ENCODE results near the gene PLXNA3. TPM values are rescaled to one million over a fixed set of nuclear protein-coding genes. Genes with fewer than 3 reads are reported as not detected.
"Not testable (repeated sequence)": the region's sequence is repeated elsewhere in the genome, so short reads cannot be mapped to it uniquely, and the experiment has no call there.

The PLXNA3 gene
- total and polyA plus RNA-seq, 7 donors: 1.7 to 6.5 (median 3.3) TPM

DNA sequence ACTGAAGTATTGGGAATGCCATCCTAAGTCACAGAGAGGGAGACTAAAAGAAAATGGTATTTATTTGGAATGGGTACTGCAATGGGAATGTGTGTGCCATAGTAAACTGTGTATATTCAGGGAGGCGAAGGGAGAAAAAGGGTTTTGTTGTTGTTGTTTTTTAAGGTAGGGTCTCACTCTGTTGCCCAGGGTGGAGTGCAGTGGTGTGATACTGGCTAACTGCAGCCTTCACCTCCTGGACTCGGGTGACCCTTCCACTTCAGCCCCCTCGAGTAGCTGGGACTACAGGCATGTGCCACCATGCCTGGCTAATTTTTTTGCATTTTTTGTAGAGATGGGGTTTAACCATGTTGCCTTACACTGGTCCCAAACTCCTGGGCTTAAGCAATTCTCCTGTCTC lies 36.6 kb downstream of the PLXNA3 start:
- intact Hi-C loops (cut with DNase I): no loop called here
- 74 to 90% (median 77%) methylated on average over 3 of the region's 3 CpGs for WGBS, 3 donors
- no peaks in the 10 kb centered on the region for H3K4me1 ChIP-seq
- H3K36me3 ChIP-seq (ENCODE audit: insufficient read depth in 1 of 2, low read depth in 1 of 2): no peaks in the 10 kb centered on the region
- H3K4me3 ChIP-seq: no peak overlapping the region
- no peaks in the 10 kb centered on the region for H3K27me3 ChIP-seq (ENCODE audit: insufficient read depth in 3 of 3, low read length in 2 of 3)
- no peak for TF ChIP-seq CTCF (IDR thresholded peaks at IDR 0.05)
- no peak for ATAC-seq
- no peak for DNase-seq
- no peaks in the 10 kb centered on the region for H3K9me3 ChIP-seq
- no peak overlapping the region for H3K27ac ChIP-seq

DNA sequence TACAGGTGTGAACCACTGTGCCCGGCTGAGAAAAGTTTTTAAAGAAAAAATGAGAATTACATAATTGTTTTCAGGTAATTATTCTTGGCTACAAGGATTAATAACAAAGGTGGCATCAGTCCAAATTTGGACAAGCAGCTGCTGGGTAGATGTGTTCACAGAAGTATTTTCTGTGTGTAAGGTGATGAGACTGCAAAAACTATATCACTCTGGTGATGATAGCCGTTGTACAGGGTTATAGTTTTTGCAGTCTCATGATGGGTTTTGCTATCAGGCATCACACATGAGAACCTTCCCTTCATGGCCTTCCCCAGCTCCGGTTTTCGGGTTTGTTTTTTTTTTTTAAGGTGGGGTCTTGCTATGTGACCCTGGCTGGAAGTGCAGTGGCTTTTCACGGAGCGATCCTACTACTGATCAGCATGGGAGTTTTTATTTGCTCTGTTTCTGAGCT lies 37.4 kb downstream of the PLXNA3 start:
- WGBS, 3 donors: 71 to 79% (median 77%) methylated on average over 4 to 6 of the region's 6 CpGs

GRCh38 chrX:154496591-154497137 lies 38.6 kb downstream of the PLXNA3 start:
- intact Hi-C loops (cut with DNase I); H3K9me3 ChIP-seq: not testable (repeated sequence)

More for the DNA sequence above, 37.4 kb downstream of the PLXNA3 start:
- no peak for ATAC-seq
- Histone ChIP-seq H3K36me3 (ENCODE audit: insufficient read depth in 1 of 2, low read depth in 1 of 2) (no peaks in the 10 kb centered on the region), H3K27me3 (ENCODE audit: insufficient read depth in 3 of 3, low read length in 2 of 3) (no peaks in the 10 kb centered on the region), H3K4me3 (no peak overlapping the region), H3K4me1 (no peaks in the 10 kb centered on the region), H3K9me3 (no peaks in the 10 kb centered on the region), H3K27ac (no peak overlapping the region)
- no peak for TF ChIP-seq CTCF (IDR thresholded peaks at IDR 0.05)
- DNase-seq: no peak
- intact Hi-C loops (cut with DNase I): no loop called here

DNA sequence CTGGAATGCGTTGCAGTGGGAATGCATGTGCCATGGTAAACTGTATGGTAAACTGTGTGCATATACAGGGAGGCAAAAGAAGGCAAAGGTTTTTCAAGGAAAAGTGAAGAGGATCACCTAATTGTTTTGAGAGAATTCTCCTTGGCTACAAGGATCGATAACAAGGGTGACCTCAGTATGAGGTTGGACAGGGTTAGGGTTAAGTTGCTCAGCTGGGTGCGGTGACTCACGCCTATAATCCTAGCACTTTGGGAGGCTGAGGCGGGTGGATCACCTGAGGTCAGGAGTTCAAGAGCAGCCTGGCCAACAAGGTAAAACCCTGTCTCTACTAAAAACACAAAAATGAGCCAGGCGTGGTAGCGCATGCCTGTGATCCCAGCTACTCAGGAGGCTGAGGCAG lies 43.3 kb downstream of the PLXNA3 start:
- peaks cover 0 to 13% of the 10 kb centered on the region in 2 donors for H3K36me3 ChIP-seq (ENCODE audit: insufficient read depth in 1 of 2, low read depth in 1 of 2)
- intact Hi-C loops (cut with DNase I); DNase-seq; H3K27ac ChIP-seq; ATAC-seq; H3K27me3 ChIP-seq (ENCODE audit: insufficient read depth in 3 of 3, low read length in 2 of 3); H3K4me3 ChIP-seq; H3K9me3 ChIP-seq; H3K4me1 ChIP-seq: not testable (repeated sequence)
- WGBS, 3 donors: 89 to 92% (median 91%) methylated on average over 6 to 7 of the region's 7 CpGs

More at GRCh38 chrX:154496591-154497137, 38.6 kb downstream of the PLXNA3 start:
- not testable (repeated sequence) for H3K36me3 ChIP-seq (ENCODE audit: insufficient read depth in 1 of 2, low read depth in 1 of 2); H3K4me1 ChIP-seq; H3K27me3 ChIP-seq (ENCODE audit: insufficient read depth in 3 of 3, low read length in 2 of 3); DNase-seq; ATAC-seq; H3K27ac ChIP-seq; H3K4me3 ChIP-seq
- WGBS, 3 donors: 51 to 82% (median 61%) methylated on average over 4 of the region's 4 CpGs

- H3K27me3 ChIP-seq (ENCODE audit: insufficient read depth in 3 of 3, low read length in 2 of 3): no peaks in the 10 kb centered on the region
- intact Hi-C loops (cut with DNase I): no loop called here
- TF ChIP-seq CTCF (IDR thresholded peaks at IDR 0.05): no peak
- WGBS, 3 donors: 84 to 86% (median 85%) methylated on average over 8 of the region's 8 CpGs
- H3K4me1 ChIP-seq: no peaks in the 10 kb centered on the region
- no peaks in the 10 kb centered on the region for H3K9me3 ChIP-seq
- ATAC-seq (no peak), DNase-seq (no peak)
- no peak overlapping the region for H3K27ac ChIP-seq
- H3K36me3 ChIP-seq (ENCODE audit: insufficient read depth in 1 of 2, low read depth in 1 of 2): peaks cover 0 to 20% of the 10 kb centered on the region in 2 donors
- no peak overlapping the region for H3K4me3 ChIP-seq
Measured at GRCh38 chrX:154502098-154502497, 44.0 kb downstream of the PLXNA3 start.

DNA sequence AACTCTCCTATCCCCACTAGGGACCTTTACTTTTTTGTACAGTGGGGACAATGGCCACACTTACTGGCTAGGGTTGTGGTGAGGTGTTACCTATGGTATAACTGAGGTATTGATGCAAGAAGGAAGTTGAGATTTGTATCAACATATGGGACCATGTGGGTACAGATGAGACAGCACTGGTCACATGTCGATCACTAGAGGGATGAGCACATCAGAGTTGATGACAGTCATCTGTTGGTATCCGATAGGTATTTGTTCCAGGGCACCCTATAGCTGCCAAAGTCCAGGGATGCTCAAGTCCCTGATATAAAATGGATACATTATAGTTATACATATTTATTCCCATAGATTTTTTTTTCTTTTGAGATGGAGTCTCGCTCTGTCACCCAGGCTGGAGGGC lies 44.9 kb downstream of the PLXNA3 start:
- DNase-seq (no peak), ATAC-seq (peak in 2 of 4 donors; percentile 13 to 41)
- 80 to 86% (median 84%) methylated on average over 2 to 3 of the region's 3 CpGs for WGBS, 3 donors
- Histone ChIP-seq H3K27ac (no peak overlapping the region), H3K27me3 (ENCODE audit: insufficient read depth in 3 of 3, low read length in 2 of 3) (no peaks in the 10 kb centered on the region), H3K4me1 (no peaks in the 10 kb centered on the region), H3K36me3 (ENCODE audit: insufficient read depth in 1 of 2, low read depth in 1 of 2) (peaks cover 0 to 22% of the 10 kb centered on the region in 2 donors), H3K9me3 (no peaks in the 10 kb centered on the region), H3K4me3 (no peak overlapping the region)
- intact Hi-C loops (cut with DNase I): no loop called here
- TF ChIP-seq CTCF (IDR thresholded peaks at IDR 0.05): no peak

Data from psoas muscle (tissue), 8 donors.